GM21447 (cell line): ENCODE data around the gene PRKG1.
"Not testable (repeated sequence)": the region's sequence is repeated elsewhere in the genome, so short reads cannot be mapped to it uniquely, and the experiment has no call there.

Source experiments
- ATAC-seq: cut with Tn5 transposase; IDR thresholded peaks from one replicate; pipeline ENCODE4 v1.9.1; 2021; ENCODE audit not compliant: unreplicated experiment

PRKG1 gene

DNA sequence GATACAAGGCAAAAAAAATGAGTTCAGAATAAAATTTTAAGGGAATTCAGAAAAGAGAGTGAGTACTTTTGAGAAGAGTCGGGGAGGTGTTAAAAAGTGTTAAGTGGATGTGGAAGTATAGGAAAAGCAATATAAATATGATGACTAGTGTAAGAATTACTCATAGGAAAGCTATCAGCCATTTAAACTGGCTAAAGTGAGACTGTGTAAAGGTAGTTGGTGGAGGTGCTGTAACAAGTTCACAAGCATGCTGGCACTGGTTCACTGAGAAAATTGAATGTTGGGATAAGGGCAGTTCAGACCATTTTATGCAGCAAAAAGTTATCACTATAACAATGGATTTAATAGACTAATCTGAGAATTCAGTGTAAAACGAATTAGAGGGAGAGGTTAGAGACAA, 1060.8 kb downstream of the PRKG1 start:
- no peak for ATAC-seq

- no peak for ATAC-seq
Measured at GRCh38 chr10:52136921-52137320, 1062.6 kb downstream of the PRKG1 start.

GRCh38 chr10:52143338-52143737, 1069.1 kb downstream of the PRKG1 start:
- ATAC-seq: no peak

- ATAC-seq: no peak
Measured at GRCh38 chr10:52145636-52146035, 1071.3 kb downstream of the PRKG1 start.

- ATAC-seq: no peak
Measured at GRCh38 chr10:52146766-52147165, 1072.5 kb downstream of the PRKG1 start.

DNA sequence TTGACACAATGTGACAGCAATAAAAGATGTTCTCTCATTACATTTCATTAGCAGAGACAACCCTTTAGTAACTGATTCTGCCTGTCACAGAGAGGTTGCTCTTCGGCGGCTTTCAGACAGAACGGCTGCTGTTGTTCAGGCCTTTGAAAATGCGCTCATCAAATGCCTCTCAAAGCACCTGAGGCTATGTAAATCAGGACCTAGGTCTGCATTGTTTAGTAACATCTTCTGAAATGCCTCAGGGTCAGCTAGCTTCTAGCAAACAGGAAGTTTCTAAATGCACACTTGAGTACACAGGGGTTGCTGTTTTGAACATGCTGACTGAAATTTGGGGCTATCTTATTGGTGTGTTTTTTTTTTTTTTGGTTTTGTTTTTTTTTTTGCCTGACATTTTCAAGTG, 1096.5 kb downstream of the PRKG1 start:
- no peak for ATAC-seq

DNA sequence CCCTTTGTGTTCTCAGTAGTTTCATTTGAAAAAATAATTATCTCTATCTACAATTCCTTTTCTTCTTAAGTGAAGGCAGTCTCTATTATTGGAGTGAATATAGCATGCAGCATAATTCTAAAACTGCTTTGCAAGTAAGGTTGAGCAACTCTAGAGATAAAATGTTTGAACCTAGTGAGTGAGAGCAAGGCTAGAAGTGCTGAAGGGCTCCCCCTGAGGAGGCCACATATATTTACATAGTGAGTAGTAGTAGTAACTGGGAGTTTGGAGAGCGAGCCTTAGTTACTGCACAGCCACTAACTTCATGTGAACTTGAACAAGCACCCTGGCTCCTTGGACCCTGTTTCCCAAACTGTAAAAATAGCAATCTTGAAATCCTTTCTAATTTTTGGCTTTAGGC, 1098.3 kb downstream of the PRKG1 start:
- no peak for ATAC-seq

- ATAC-seq: no peak
Measured at GRCh38 chr10:52185256-52185655, 1111.0 kb downstream of the PRKG1 start.

DNA sequence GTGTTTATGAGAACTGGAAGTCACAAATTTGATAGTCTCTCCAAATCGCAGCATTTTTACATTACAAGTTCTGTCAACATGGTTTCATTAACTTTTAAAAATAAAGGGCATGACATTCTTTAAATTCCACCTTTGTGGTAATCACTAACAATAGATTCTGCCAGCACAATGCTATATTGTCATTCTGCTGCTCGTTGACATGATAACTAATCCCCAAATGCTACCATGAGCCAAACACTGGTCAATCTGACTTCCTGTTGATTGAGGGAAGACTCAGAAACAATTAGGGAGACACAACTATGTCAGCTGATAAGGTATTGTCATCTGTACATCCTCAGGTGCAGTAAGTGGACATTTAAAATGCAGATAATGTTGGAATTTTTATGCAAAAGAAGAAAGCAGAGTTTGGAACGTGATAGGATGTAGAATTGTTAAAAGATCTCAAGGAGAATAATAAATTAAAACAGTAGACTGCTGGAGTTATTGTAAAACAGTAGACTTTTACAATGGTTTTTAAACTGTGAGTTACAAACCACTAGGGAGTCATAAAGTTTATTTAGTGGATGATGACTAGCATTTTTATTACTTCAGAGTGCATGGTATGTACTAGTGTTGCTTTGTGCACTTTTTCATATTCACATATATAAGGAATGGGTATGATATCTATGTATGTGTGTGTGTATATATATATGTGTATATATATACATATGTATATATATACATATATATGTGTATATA, 1113.4 kb downstream of the PRKG1 start:
- no peak for ATAC-seq

DNA sequence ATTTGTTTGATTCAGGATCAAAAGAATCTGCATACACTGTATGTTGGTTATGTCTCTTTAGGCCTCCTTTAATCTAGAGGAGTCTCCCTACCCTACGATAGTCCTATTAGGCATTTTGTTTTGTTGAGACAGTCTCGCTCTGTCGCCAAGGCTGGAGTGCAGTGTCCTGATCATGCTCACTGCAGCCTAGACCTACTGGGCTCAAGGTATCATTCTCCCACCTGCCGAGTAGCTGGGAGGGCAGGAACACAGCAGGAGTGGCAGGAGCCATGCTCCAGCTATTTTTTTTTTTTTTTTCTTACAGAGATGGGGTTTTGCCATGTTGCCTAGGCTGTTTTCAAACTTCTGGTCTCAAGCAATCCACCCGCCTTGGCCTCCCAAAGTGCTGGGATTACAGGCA, 1116.8 kb downstream of the PRKG1 start:
- ATAC-seq: no peak

DNA sequence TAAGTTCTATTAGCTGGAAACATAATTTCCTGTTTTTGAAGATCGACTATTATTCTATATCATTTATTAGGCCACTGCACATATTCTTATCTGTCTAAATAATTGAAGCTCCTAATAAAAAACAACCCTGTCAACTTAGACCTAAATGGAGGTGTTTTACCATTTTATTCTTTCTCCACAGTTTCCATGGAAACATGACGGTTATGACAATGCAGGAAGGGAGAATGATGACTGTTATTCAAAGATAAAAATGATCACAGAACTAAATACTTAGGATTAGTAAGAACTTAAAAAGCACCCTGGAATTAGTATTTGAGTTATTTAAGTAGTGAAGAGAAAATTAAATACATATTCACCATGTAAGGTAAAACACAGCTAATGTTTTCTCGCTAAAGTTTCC, 1119.9 kb downstream of the PRKG1 start:
- ATAC-seq: no peak

GRCh38 chr10:52194716-52195115, 1120.4 kb downstream of the PRKG1 start:
- ATAC-seq: no peak

- ATAC-seq: no peak
Measured at GRCh38 chr10:52197098-52197497, 1122.8 kb downstream of the PRKG1 start.

- ATAC-seq: no peak
Measured at GRCh38 chr10:52198540-52198939, 1124.3 kb downstream of the PRKG1 start.

GRCh38 chr10:52204906-52205305, 1130.6 kb downstream of the PRKG1 start:
- ATAC-seq: not testable (repeated sequence)

DNA sequence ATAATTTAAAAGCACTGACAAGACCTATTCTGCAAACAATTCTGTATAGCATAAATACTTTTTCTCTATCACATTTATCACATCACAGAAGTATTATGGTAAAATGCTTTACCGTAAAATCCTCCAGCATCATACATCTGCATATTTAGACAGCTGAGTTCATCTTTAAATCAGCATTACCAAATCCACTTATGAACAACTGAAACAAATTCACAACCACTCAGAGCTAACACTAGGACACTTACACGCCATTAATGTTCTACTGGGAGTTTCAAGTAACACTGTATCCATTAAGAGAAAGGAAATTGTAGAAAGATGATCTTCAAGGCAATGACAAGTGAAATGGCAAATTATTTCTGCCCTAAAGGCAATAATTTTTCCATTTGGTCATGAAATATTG, 1134.1 kb downstream of the PRKG1 start:
- no peak for ATAC-seq

DNA sequence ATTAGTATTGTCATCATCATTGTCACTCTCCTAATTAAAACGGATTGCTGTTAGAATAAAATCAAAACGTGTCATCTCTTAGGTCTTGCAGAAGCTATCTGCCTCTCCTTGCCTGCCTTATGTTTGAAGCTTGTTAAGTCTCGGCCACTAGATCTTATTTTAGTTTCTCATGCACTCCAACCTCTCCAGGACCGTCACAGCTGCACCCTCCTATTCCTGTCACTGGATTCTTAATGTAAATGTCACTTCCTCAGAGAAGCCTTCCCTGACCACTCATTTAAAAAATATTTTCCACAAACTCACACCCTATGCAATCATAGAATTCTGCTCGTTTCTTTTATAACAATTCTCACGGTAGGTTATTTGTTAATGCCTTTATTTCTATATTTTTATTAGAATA, 1135.9 kb downstream of the PRKG1 start:
- no peak for ATAC-seq

GRCh38 chr10:52212062-52212461, 1137.8 kb downstream of the PRKG1 start:
- no peak for ATAC-seq

GRCh38 chr10:52212802-52213201, 1138.5 kb downstream of the PRKG1 start:
- no peak for ATAC-seq

DNA sequence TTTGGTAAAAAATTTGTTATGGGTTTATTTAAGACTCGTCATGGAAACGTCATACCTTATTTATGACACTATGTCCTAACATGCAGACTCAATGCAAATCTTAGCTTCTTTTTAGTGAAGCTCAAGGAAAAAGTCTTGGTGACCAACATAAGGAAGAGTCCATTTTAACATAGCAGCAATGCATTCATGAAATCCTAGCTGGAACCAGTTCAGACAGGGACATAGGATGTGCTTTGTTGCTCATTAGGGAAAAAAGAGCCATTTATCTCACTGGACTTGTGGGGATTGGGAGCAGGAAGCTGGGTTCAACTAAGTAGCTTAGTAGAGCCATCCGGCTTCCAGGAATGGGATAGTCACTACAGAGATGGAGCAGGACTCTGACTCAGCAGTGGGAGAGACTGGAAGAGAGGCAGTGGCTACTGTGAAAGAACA, 1139.0 kb downstream of the PRKG1 start:
- no peak for ATAC-seq

- ATAC-seq: peak; percentile 67
Measured at GRCh38 chr10:52215745-52216361, 1141.6 kb downstream of the PRKG1 start.

GRCh38 chr10:52216852-52217251, 1142.6 kb downstream of the PRKG1 start:
- peak; percentile 79 for ATAC-seq

DNA sequence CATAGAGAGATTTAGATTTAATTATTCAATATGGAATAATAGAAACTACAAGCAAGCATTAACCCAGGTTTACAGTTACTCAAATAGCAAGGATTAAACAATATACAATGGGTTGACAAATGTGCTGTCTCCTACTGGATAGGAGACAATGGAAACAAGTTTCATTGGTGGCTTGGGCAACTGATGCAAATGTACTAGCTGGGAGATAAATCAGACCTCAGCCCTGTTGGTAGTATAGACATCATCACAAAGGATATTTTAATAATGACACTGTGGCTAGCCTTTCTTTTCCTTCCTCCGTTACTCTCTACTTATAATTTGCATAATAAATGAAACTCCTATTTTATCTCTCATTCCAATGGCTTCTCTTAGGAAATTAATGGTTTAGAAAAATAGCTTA, 1143.2 kb downstream of the PRKG1 start:
- no peak for ATAC-seq
